Kidney tubule cell (primary cell): Measurements from ENCODE around the gene CLPSL1.

ENCODE experiments used
- DNase-seq: peaks from one replicate; pipeline ENCODE4 v3.0.0-alpha.2; 2018; ENCODE audit warnings: low spot score

The CLPSL1 gene

GRCh38 chr6:35759426-35759825 lies 21.4 kb upstream of the CLPSL1 start:
- no peak for DNase-seq

- no peak for DNase-seq
Measured at GRCh38 chr6:35765739-35766138, 15.1 kb upstream of the CLPSL1 start.

DNA sequence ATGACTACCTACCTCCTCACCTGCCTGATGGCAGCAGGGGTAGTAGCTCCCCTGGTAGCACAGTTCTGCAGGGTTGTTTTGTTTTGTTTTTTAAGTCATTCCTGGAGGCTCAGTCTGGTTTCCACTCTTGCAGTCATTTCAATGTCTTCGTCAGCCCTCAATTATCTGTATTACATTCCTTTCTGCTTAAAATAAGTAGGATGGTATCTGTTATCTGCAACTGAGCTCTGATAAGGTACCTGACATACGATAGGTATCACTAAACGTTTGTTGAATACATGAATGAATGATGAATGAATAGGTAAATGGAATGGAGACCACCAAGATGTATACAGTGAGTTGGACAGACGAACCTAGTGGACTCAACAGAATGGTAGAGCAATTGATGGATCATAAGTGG lies 11.6 kb upstream of the CLPSL1 start:
- no peak for DNase-seq

GRCh38 chr6:35771343-35771627 lies 9.5 kb upstream of the CLPSL1 start:
- no peak for DNase-seq

DNA sequence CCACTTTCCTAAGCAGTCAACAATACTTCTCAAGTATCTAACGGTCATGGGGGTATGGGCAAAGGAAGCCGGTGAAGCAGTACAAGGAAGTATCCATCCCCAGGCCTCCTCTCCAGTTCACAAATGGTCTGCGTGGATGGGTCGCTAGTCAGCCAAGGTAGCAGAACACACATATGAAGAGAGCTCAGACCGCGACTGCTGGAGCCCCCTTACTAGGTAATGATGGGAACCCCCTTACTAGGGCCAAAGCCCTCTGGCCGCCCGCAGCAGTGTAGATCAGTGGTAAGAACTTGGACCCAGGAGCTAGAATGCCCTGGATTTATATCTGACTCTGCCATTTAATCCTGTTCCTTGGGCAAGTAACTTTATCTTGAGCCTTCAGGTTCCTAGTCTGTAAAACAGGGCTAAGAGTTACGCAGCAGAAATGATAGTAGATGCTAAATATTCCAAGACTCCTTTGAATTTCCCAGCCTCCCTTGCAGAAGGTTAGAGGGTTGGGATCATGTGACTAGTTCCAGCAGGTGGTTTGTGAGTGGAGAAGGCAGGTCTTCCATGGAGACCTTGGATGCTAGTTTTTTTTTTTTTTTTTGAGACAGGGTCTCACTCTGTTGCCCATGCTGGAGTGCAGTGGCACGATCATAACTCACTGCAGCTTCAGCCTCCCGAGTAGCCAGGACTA lies 6.6 kb upstream of the CLPSL1 start:
- no peak for DNase-seq

DNA sequence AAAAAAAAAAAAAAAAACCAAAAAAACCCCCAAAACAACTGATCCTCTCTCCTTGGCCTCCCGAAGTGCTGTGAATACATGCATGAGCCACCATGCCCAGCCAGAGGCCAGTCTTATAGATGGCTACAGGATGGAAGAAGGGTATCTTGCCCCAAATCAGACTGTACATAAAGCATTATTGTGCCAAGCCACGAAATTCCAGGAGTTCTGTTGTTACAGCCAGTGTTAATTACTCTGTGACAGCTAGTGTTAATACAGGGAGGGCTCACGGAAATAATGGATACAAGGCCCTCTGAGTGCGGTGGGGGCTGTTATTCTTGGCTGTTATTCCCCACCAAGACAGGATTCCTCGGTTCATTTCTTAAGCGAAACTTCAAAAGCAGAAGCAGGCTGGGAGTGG lies 5.8 kb upstream of the CLPSL1 start:
- no peak for DNase-seq

- peak; percentile 15 for DNase-seq
Measured at GRCh38 chr6:35776364-35777215, 4.2 kb upstream of the CLPSL1 start, which contains the start of gene CLPSL2. CLPSL2 (plus strand) TSS chr6:35776598; CDS start chr6:35776619, 21 bp downstream.

- DNase-seq: no peak
Measured at GRCh38 chr6:35777356-35778102, 3.3 kb upstream of the CLPSL1 start.

GRCh38 chr6:35778437-35778836 lies 2.4 kb upstream of the CLPSL1 start:
- no peak for DNase-seq

DNA sequence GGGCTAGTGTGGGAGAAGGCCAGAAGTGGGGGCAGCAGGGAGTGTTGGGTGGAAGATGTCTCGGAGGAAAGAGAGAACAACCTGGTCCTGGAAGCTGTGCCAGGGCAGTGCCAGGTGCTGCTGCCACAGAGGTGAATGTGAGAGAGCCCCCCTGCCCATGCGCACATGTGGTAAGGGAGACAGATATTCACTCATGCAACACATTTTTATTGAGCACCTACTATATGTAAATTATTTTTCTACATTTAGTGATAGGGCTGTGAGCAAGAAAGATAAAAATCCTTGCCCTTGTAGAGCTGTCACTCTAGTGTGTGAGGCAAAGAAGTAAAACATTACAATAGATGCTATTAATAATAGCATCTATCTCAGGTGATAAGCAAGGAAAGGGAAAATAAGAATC lies 471 bp downstream of the CLPSL1 start:
- no peak for DNase-seq

DNA sequence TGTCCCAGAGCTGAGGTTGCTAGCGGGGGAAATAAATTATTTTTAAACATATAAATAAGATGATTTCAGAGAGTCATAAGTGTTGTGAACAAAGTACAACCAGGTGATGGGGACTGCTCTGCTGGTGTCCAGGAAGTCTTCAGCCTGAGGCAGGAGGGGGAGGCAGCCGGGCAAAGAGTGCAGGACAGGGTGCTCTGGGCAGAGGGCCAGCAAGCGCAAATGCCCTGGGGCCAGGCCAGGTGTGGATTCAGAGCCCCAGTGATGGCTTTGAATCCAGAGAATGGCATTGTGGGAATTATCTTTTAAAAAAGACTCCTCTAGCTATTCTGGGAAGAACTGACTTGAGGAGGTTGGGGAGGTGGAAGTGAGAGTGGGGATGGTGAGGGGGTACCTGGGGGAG lies 1.6 kb downstream of the CLPSL1 start:
- DNase-seq: peak; percentile 31

- DNase-seq: no peak
Measured at GRCh38 chr6:35784200-35784599, 3.4 kb downstream of the CLPSL1 start.

DNA sequence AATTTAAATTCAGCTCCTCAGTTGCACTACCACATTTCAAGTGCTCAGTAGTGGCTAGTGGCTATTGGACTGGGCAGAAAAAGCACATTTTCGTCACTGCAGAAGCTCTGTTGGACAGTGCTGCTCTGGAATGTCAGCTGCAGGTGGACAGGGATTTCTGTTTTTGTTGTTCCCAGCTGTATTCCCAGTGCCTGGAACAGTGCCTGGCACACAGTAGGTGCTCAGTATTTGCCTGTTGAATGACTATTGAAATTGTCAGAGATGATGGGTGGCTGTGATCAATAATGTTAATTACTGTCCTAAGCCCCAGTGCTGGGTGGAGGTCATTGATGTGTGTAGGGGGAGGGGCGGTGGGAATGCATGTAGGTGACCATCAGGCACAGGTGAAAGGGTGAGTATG lies 5.5 kb downstream of the CLPSL1 start:
- no peak for DNase-seq

- no peak for DNase-seq
Measured at GRCh38 chr6:35786810-35787209, 6.0 kb downstream of the CLPSL1 start.

DNA sequence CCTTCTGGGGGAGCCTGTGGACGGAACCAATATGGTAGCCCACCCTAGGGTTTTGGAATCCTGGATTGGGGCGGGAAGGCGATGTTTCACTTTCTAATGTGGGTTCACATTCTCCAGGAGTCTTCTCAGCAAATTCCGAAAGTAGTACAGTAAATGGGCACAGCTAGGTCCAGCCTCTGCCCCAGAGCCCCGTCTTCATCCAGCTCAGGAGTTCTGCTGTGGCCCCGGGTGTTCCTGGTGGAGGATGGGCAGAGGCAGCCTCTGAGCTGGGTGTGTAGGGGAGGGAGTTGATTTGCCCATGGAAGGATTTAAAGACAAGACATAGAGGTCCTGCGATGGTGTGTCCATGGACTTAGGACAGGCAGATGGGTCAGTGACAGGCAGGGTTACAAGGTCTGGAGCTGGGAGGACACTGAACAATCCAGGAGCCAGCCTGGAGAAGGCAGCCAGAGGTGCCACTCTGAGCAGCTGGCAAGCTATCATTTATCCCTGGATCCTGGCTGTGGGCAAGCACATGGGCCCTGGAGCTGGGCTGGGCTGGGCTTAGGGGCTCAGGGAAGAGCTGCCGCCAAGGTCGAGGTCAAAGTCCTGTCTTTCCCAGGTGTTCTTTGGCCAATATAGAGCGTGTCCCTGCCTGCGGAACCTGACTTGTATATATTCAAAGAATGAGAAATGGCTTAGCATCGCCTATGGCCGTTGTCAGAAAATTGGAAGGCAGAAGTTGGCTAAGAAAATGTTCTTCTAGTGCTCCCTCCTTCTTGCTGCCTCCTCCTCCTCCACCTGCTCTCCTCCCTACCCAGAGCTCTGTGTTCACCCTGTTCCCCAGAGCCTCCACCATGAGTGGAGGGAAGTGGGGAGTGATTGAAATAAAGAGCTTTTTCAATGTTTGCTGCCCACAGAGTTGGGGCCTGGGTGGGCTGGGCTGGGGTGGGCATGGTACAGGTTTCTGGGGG lies 6.7 kb downstream of the CLPSL1 start:
- no peak for DNase-seq

GRCh38 chr6:35788423-35788982 lies 7.7 kb downstream of the CLPSL1 start:
- DNase-seq: no peak

- DNase-seq: no peak
Measured at GRCh38 chr6:35790683-35791082, 9.9 kb downstream of the CLPSL1 start.

DNA sequence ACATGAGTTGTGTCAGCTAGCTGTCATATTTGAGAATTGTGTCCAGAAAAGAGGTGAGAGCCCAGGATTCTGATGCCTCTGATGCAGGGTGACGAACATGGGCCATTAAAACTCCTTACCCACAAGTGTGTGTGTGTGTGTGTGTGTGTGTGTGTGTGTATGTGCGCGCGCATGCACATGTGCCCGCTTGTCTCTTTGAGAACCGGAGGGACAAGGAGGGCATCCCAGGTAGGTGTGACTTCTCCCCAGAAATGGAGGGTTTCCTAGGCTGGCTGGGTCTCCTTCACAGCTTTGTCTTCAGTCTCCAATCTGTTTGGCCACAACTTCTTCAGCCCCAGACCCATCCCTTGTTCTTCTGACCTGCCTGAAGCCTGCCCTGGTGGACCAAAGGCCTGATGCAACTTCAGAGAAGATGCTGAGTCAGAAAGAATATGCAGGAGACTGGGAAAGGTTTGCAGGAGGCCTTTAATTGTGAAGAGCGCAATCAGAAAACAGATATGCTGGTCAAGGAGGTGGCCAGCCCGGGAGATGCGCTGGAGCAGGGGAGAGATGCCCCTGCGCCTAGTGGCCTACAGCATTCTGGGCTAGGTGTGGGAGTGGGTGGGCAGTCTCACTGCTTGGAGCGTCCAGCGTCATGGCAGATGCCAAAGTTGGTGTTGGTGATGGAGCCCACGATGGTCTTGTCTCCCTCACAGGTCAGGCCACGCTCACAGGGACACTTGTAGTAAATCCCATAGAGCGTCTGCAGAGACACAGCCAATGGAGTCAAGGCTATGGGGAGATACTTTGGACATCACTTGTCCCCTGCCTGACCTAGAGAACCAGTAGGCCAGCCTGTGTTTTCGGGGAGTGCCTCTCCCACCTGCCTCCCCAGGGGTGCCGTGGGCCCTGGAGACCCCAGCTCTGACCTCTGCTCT lies 14.0 kb downstream of the CLPSL1 start:
- no peak for DNase-seq

DNA sequence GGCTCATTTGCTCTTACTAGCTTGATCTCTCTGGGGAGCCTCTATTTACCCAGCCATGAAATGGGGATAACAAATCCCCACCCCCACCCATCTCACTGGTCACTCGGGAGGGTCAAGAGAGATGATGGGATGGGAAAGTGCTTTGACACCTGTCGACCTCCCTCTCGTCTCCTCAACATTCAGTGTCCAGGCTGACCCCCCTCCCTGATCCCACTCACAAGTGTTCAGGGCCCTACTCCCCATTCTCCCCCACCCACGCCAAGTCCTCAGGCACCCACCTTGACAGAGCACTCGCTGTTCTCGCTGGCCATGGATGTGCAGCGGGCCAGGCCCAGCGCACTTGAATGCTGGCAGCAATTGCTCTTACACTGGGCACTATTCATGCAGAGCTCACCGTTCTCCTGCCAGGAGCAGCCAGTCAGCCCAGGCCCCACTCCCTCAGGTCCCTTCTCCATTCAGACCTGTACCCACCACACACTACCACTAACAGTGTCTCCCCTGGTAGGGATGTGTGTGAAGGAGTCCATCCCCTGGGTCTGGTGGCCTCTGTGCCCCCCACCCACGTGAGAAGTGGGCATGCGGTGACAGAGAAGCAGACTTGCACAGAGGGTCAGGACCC lies 14.7 kb downstream of the CLPSL1 start:
- DNase-seq: no peak

DNA sequence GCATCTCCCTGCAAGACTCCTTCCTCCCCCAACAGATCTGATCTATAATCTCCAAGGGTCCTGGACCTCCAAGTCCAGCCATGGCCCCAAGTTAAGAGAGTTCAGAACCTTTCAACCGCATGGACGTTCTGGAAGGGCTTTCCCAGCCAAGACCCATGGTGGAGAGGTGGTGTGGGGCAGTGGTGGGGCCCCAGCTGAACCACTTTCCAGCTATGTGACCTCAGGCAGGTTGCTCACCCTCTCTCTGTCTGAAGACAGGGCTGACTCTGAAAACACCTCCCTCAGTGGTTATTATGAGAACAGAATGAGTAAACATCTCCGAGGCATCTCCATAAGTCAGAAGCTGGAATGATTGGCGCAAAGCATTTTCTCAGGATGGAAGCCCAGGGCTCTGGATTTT lies 15.4 kb downstream of the CLPSL1 start:
- no peak for DNase-seq
